Caco-2 (cell line): ENCODE data around the gene GORAB. TPM values are rescaled to one million over a fixed set of nuclear protein-coding genes. Genes with fewer than 3 reads are reported as not detected.

ENCODE experiments used
- BruUV-seq: library from RNA; stranded (reverse); fragments of 400-500 nt; replicated peaks from 2 replicates; lab custom pipeline; 2021; lab: Mats Ljungman, UMichigan
- CTCF ChIA-PET: fragments of 300-600 bp; sonication (Branson Sonifier 250); formaldehyde crosslinking; loops from one replicate; lab custom pipeline; 2022; ENCODE audit warnings: antibody characterized with exemption; lab: Charles Lee
- POLR2A ChIA-PET: fragments of 300-600 bp; sonication (Branson Sonifier 250); formaldehyde crosslinking; loops from one replicate; lab custom pipeline; 2022; ENCODE audit warnings: antibody characterized with exemption; lab: Charles Lee
- DNase-seq, 2 experiments: peaks; one replicate each; pipeline versions ENCODE4 v3.0.0 to v3.0.0-alpha.2; 2020 to 2022
- H3K27me3 ChIP-seq: replicated peaks from 2 replicates; pipeline ENCODE4 v1.6.0; 2011; ENCODE audit warnings: low read length; ENCODE audit not compliant: control insufficient read depth, insufficient read depth
- H3K36me3 ChIP-seq: 2 replicates; pipeline ENCODE4 v1.5.1; 2011; ENCODE audit warnings: low read length; ENCODE audit not compliant: control insufficient read depth, insufficient read depth
- H3K4me1 ChIP-seq: fragments of 250-450 bp; sonication (Bioruptor Pico); 2 replicates; pipeline ENCODE4 v1.5.1; 2020; ENCODE audit warnings: mild to moderate bottlenecking
- H3K4me3 ChIP-seq: 2 replicates; pipeline ENCODE4 v1.5.1; 2011; ENCODE audit warnings: low read depth, mild to moderate bottlenecking, control low read depth, low read length
- H3K9me3 ChIP-seq: fragments of 250-450 bp; sonication (Bioruptor Pico); 2 replicates; pipeline ENCODE4 v1.5.1; 2020; ENCODE audit warnings: mild to moderate bottlenecking, moderate library complexity
- H3K27ac Mint-ChIP-seq: one replicate; pipeline ENCODE4 v1.8.0; 2022; ENCODE audit warnings: mixed read lengths; ENCODE audit not compliant: unreplicated experiment
- H3K27me3 Mint-ChIP-seq: one replicate; pipeline ENCODE4 v1.8.0; 2022; ENCODE audit warnings: mixed read lengths; ENCODE audit not compliant: insufficient read depth, unreplicated experiment
- H3K36me3 Mint-ChIP-seq: one replicate; pipeline ENCODE4 v1.8.0; 2022; ENCODE audit warnings: mild to moderate bottlenecking, mixed read lengths; ENCODE audit not compliant: insufficient read depth, unreplicated experiment
- H3K4me1 Mint-ChIP-seq: one replicate; pipeline ENCODE4 v1.8.0; 2022; ENCODE audit warnings: low read depth, mixed read lengths; ENCODE audit not compliant: unreplicated experiment
- H3K4me3 Mint-ChIP-seq: one replicate; pipeline ENCODE4 v1.8.0; 2022; ENCODE audit warnings: mild to moderate bottlenecking, moderate library complexity, mixed read lengths; ENCODE audit not compliant: unreplicated experiment
- H3K9me3 Mint-ChIP-seq: one replicate; pipeline ENCODE4 v1.8.0; 2022; ENCODE audit warnings: mixed read lengths; ENCODE audit not compliant: unreplicated experiment
- intact Hi-C: fragments of 100-400 bp; cut with micrococcal nuclease; formaldehyde crosslinking; loops from one replicate; pipeline ENCODE4 v1.10.0; 2022; ENCODE audit not compliant: unreplicated experiment
- total RNA-seq: library from RNA; stranded (reverse); gene quantifications from 2 replicates; pipeline ENCODE4 v1.2.3, GENCODE V29; 2022
- TF ChIP-seq, protein P1 (sequence below), 2 experiments: fragments of 200-600 bp in 1 of 2; IDR thresholded peaks; 1 replicate in 1 of 2; 2 replicates in 1 of 2; pipeline versions ENCODE4 v1.5.1 to v1.8.0; 2011 to 2022; ENCODE audit warnings: antibody characterized with exemption in 1 of 2, control low read depth in 1 of 2, inconsistent platforms in 1 of 2, low read depth in 1 of 2, low read length in 1 of 2, mild to moderate bottlenecking in 1 of 2, moderate library complexity in 1 of 2; ENCODE audit not compliant: insufficient read depth in 1 of 2, severe bottlenecking in 1 of 2, unreplicated experiment in 1 of 2

Gene GORAB
- total RNA-seq, 1 experiment from 2014 or later, result 11.0 TPM

DNA sequence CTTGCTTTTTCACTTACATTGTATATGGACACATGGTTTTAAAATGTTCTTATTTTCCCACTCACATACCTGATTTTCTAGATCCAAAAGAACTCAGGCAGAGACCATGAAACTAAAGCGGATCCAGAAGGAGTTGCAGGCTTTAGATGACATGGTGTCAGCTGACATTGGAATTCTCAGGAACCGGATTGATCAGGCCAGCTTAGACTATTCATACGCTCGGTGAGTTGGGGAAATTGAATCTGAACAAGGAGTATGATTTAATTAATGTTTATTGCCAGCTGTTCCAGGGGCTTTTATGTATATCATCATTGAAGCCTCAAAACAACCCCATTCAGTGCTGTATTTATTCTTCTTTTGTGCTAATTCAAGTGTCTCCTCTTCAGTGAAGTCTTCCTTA is 12.7 kb downstream of the GORAB start:
- intact Hi-C loops, result no loop called here
- H3K4me3 ChIP-seq, result no peak overlapping the region
- H3K27me3 Mint-ChIP-seq, result no peaks in the 10 kb centered on the region
- no peak overlapping the region for H3K4me3 Mint-ChIP-seq
- no peaks in the 10 kb centered on the region for H3K9me3 ChIP-seq
- H3K4me1 Mint-ChIP-seq, result no peaks in the 10 kb centered on the region
- no peak overlapping the region for H3K27ac Mint-ChIP-seq
- TF ChIP-seq, protein P1, sequence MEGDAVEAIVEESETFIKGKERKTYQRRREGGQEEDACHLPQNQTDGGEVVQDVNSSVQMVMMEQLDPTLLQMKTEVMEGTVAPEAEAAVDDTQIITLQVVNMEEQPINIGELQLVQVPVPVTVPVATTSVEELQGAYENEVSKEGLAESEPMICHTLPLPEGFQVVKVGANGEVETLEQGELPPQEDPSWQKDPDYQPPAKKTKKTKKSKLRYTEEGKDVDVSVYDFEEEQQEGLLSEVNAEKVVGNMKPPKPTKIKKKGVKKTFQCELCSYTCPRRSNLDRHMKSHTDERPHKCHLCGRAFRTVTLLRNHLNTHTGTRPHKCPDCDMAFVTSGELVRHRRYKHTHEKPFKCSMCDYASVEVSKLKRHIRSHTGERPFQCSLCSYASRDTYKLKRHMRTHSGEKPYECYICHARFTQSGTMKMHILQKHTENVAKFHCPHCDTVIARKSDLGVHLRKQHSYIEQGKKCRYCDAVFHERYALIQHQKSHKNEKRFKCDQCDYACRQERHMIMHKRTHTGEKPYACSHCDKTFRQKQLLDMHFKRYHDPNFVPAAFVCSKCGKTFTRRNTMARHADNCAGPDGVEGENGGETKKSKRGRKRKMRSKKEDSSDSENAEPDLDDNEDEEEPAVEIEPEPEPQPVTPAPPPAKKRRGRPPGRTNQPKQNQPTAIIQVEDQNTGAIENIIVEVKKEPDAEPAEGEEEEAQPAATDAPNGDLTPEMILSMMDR (IDR thresholded peaks at IDR 0.05; ENCODE audit: insufficient read depth in 1 of 2, low read depth in 1 of 2, low read length in 1 of 2, severe bottlenecking in 1 of 2, unreplicated experiment in 1 of 2), result no peak
- H3K36me3 Mint-ChIP-seq, result peaks cover 50% of the 10 kb centered on the region
- H3K27me3 ChIP-seq, result no peaks in the 10 kb centered on the region
- no peaks in the 10 kb centered on the region for H3K9me3 Mint-ChIP-seq
- H3K4me1 ChIP-seq, result no peaks in the 10 kb centered on the region
- no peak for DNase-seq
- POLR2A ChIA-PET, result no interaction called here
- CTCF ChIA-PET, result no interaction called here
- BruUV-seq, result no TSS peak
- H3K36me3 ChIP-seq, result peaks cover 1% of the 10 kb centered on the region; the same call in 1 of the 2 replicates

DNA sequence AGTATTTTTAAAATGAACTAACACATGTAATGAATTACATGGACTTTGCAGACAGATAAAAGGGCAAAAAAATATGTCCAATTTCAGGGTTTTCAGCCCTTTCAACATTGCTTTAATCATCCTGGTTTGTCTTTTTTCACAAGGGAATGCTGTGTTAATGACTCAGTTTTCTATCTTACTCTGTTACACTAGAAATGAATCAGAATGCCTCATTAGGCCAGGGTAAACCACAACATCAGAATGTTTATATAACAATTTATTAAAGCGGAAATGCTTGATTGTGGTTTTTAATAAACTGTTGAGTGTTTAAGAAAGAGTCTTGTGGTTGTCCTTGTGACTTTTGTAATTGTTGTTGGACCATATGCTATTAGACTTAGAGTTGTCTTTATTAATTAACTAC is 13.5 kb downstream of the GORAB start:
- peaks cover 42% of the 10 kb centered on the region for H3K36me3 Mint-ChIP-seq
- ChIA-PET CTCF (no interaction called here), POLR2A (no interaction called here)
- no peaks in the 10 kb centered on the region for H3K9me3 ChIP-seq
- no peaks in the 10 kb centered on the region for H3K27me3 Mint-ChIP-seq
- no peaks in the 10 kb centered on the region for H3K4me1 Mint-ChIP-seq
- DNase-seq, result no peak
- H3K36me3 ChIP-seq, result peaks cover 1% of the 10 kb centered on the region; the same call in 1 of the 2 replicates
- no TSS peak for BruUV-seq
- H3K9me3 Mint-ChIP-seq, result no peaks in the 10 kb centered on the region
- no peaks in the 10 kb centered on the region for H3K27me3 ChIP-seq
- intact Hi-C loops, result no loop called here
- no peaks in the 10 kb centered on the region for H3K4me1 ChIP-seq
- TF ChIP-seq, protein P1 (IDR thresholded peaks at IDR 0.05; ENCODE audit: insufficient read depth in 1 of 2, low read depth in 1 of 2, low read length in 1 of 2, severe bottlenecking in 1 of 2, unreplicated experiment in 1 of 2), result no peak
- no peak overlapping the region for H3K4me3 ChIP-seq
- no peak overlapping the region for H3K27ac Mint-ChIP-seq
- H3K4me3 Mint-ChIP-seq, result no peak overlapping the region

DNA sequence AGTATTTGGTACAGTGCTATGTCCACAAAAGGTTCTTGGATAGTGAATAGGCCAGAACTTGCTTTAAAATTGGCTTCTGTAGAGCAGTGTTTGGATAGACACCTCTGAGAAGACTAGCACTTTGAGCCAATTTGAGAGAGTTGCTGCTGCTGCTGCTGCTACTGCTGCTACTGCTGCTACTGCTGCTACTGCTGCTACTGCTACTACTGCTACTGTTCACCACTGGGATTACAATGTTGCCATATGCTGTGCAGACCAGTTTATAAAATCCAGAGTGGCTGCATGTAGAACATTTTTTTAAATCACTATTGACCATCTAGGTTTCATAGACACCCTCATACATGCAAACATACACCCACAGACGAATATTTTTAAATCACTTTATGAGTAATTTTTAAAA is 15.3 kb downstream of the GORAB start:
- H3K36me3 Mint-ChIP-seq, result peaks cover 32% of the 10 kb centered on the region
- no peak overlapping the region for H3K27ac Mint-ChIP-seq
- no peak overlapping the region for H3K4me3 Mint-ChIP-seq
- intact Hi-C loops, result no loop called here
- CTCF ChIA-PET, result no interaction called here
- H3K36me3 ChIP-seq, result no peaks in the 10 kb centered on the region
- no peak overlapping the region for H3K4me3 ChIP-seq
- no peaks in the 10 kb centered on the region for H3K4me1 Mint-ChIP-seq
- BruUV-seq, result no TSS peak
- no peaks in the 10 kb centered on the region for H3K4me1 ChIP-seq
- POLR2A ChIA-PET, result no interaction called here
- TF ChIP-seq, protein P1 (IDR thresholded peaks at IDR 0.05; ENCODE audit: insufficient read depth in 1 of 2, low read depth in 1 of 2, low read length in 1 of 2, severe bottlenecking in 1 of 2, unreplicated experiment in 1 of 2), result no peak
- no peaks in the 10 kb centered on the region for H3K27me3 Mint-ChIP-seq
- H3K9me3 ChIP-seq, result no peaks in the 10 kb centered on the region
- H3K27me3 ChIP-seq, result no peaks in the 10 kb centered on the region
- no peaks in the 10 kb centered on the region for H3K9me3 Mint-ChIP-seq
- DNase-seq, result no peak
